H7 (cell line): ENCODE measurements around the gene FSCN2. TPM values are rescaled to one million over a fixed set of nuclear protein-coding genes. Genes with fewer than 3 reads are reported as not detected.
A peak's percentile ranks its signal among the peaks of the same experiment; 100 is the strongest.

Source experiments
- DNase-seq: peaks from one replicate; pipeline ENCODE4 v3.0.0; 2012
- H3K27me3 ChIP-seq: 2 replicates; pipeline ENCODE4 v1.6.0; 2011; ENCODE audit warnings: mild to moderate bottlenecking, low read length; ENCODE audit not compliant: control insufficient read depth, insufficient read depth
- H3K36me3 ChIP-seq: replicated peaks from 2 replicates; pipeline ENCODE4 v1.5.1; 2011; ENCODE audit warnings: low read length; ENCODE audit not compliant: control insufficient read depth, insufficient read depth
- H3K4me3 ChIP-seq: 2 replicates; pipeline ENCODE4 v1.5.1; 2011; ENCODE audit warnings: low read depth, mild to moderate bottlenecking, control low read depth, low read length, moderate library complexity; ENCODE audit not compliant: insufficient read depth
- total RNA-seq: library from RNA; depleted of rRNA; stranded (reverse); fragments of >200 nt; shearing (Covaris generic); gene quantifications from 2 replicates; pipeline ENCODE4 v1.2.3, GENCODE V29; 2014

Gene FSCN2
- total RNA-seq, 1 experiment from 2014 or later: not detected

GRCh38 chr17:81487487-81488275 is 40.5 kb upstream of the FSCN2 start:
- peak; percentile 98 for DNase-seq
- Histone ChIP-seq H3K36me3 (no peaks in the 10 kb centered on the region), H3K4me3 (peak overlapping the region; percentile 52), H3K27me3 (peaks cover 20% of the 10 kb centered on the region)

GRCh38 chr17:81488276-81488860 is 39.8 kb upstream of the FSCN2 start:
- H3K27me3 ChIP-seq: peaks cover 15% of the 10 kb centered on the region
- DNase-seq: peak; percentile 67

GRCh38 chr17:81489012-81489997 is 38.9 kb upstream of the FSCN2 start:
- Histone ChIP-seq H3K27me3 (peaks cover 8% of the 10 kb centered on the region), H3K36me3 (no peaks in the 10 kb centered on the region), H3K4me3 (no peak overlapping the region)
- peak; percentile 85 for DNase-seq

More at GRCh38 chr17:81488276-81488860, 39.8 kb upstream of the FSCN2 start:
- no peaks in the 10 kb centered on the region for H3K36me3 ChIP-seq
- peak overlapping the region; percentile 52 for H3K4me3 ChIP-seq

GRCh38 chr17:81489998-81490992 is 37.9 kb upstream of the FSCN2 start:
- peaks cover 10% of the 10 kb centered on the region for H3K27me3 ChIP-seq

GRCh38 chr17:81491181-81491581 is 37.0 kb upstream of the FSCN2 start:
- H3K36me3 ChIP-seq: no peaks in the 10 kb centered on the region
- H3K4me3 ChIP-seq: no peak overlapping the region
- peaks cover 10% of the 10 kb centered on the region for H3K27me3 ChIP-seq
- DNase-seq: no peak

More at GRCh38 chr17:81489998-81490992, 37.9 kb upstream of the FSCN2 start:
- peak; percentile 75 for DNase-seq
- Histone ChIP-seq H3K4me3 (no peak overlapping the region), H3K36me3 (no peaks in the 10 kb centered on the region)

- Histone ChIP-seq H3K36me3 (no peaks in the 10 kb centered on the region), H3K4me3 (no peak overlapping the region), H3K27me3 (peaks cover 10% of the 10 kb centered on the region; the same call in 1 of the 2 replicates)
- no peak for DNase-seq
These were observed 36.4 kb upstream of the FSCN2 start for GRCh38 chr17:81491761-81492160.

- Histone ChIP-seq H3K4me3 (no peak overlapping the region), H3K36me3 (no peaks in the 10 kb centered on the region), H3K27me3 (peaks cover 10% of the 10 kb centered on the region; the same call in 1 of the 2 replicates)
- no peak for DNase-seq
These were observed 36.0 kb upstream of the FSCN2 start for GRCh38 chr17:81492202-81492601.

GRCh38 chr17:81492706-81493105 is 35.5 kb upstream of the FSCN2 start:
- H3K4me3 ChIP-seq: no peak overlapping the region
- H3K27me3 ChIP-seq: peaks cover 7% of the 10 kb centered on the region; the same call in 1 of the 2 replicates
- no peaks in the 10 kb centered on the region for H3K36me3 ChIP-seq
- DNase-seq: no peak

- Histone ChIP-seq H3K27me3 (peaks cover 7% of the 10 kb centered on the region; the same call in 1 of the 2 replicates), H3K4me3 (no peak overlapping the region), H3K36me3 (no peaks in the 10 kb centered on the region)
- no peak for DNase-seq
These were observed 34.8 kb upstream of the FSCN2 start for GRCh38 chr17:81493198-81494038.

- peaks cover 7% of the 10 kb centered on the region; the same call in 1 of the 2 replicates for H3K27me3 ChIP-seq
- no peak overlapping the region for H3K4me3 ChIP-seq
- H3K36me3 ChIP-seq: no peaks in the 10 kb centered on the region
- DNase-seq: no peak
These were observed 33.4 kb upstream of the FSCN2 start for GRCh38 chr17:81494626-81495377.

- peaks cover 5% of the 10 kb centered on the region; the same call in 1 of the 2 replicates for H3K27me3 ChIP-seq
- H3K4me3 ChIP-seq: no peak overlapping the region
- peak; percentile 55 for DNase-seq
- H3K36me3 ChIP-seq: no peaks in the 10 kb centered on the region
These were observed 29.1 kb upstream of the FSCN2 start for GRCh38 chr17:81498953-81499600.

- H3K4me3 ChIP-seq: no peak overlapping the region
- H3K36me3 ChIP-seq: no peaks in the 10 kb centered on the region
- DNase-seq: peak; percentile 59
- peaks cover 3% of the 10 kb centered on the region; the same call in 1 of the 2 replicates for H3K27me3 ChIP-seq
These were observed 28.6 kb upstream of the FSCN2 start for GRCh38 chr17:81499601-81499970.
